H1 (cell line): Measurements from ENCODE around the gene SLC4A1. TPM values are rescaled to one million over a fixed set of nuclear protein-coding genes. Genes with fewer than 3 reads are reported as not detected.

Experiments used
- CHD7 ChIP-seq: fragments of 300-600 bp; sonication (generic); IDR thresholded peaks from 2 replicates; pipeline ENCODE4 v1.7.1; 2012; ENCODE audit warnings: low read length, moderate library complexity, mild to moderate bottlenecking, inconsistent platforms; ENCODE audit not compliant: insufficient replicate concordance
- CTBP2 ChIP-seq: IDR thresholded peaks from 2 replicates; pipeline ENCODE4 v1.7.0; 2011; ENCODE audit warnings: borderline replicate concordance, mild to moderate bottlenecking, moderate library complexity, mixed read lengths, low read length; ENCODE audit not compliant: insufficient read depth, insufficient read length
- E2F6 ChIP-seq: IDR thresholded peaks from 2 replicates; pipeline ENCODE4 v1.6.1; 2012; ENCODE audit warnings: inconsistent platforms
- HDAC2 ChIP-seq, 2 experiments: fragments of 300-600 bp in 1 of 2; sonication (generic) in 1 of 2; IDR thresholded peaks; 2 replicates each; pipeline ENCODE4 v1.6.1; 2011 to 2012; ENCODE audit warnings: low read depth in 2 of 2, low read length in 2 of 2, mild to moderate bottlenecking in 2 of 2, moderate library complexity in 2 of 2, borderline replicate concordance in 1 of 2, inconsistent platforms in 1 of 2
- KDM1A ChIP-seq: fragments of 200-600, 300-600 bp; sonication (generic); IDR thresholded peaks from 2 replicates; pipeline ENCODE4 v1.7.1; 2016; ENCODE audit warnings: mild to moderate bottlenecking, low read length, borderline replicate concordance
- SIRT6 ChIP-seq: IDR thresholded peaks from one replicate; pipeline ENCODE4 v1.7.1; 2012; ENCODE audit warnings: low read length, inconsistent platforms
- YY1 ChIP-seq: IDR thresholded peaks from 2 replicates; pipeline ENCODE4 v1.6.1; 2011; ENCODE audit warnings: low read depth, mild to moderate bottlenecking, low read length
- polyA plus RNA-seq, 7 experiments: library from polyadenylated mRNA; depleted of rRNA in 3 of 7; stranded (reverse) in 5 of 7; unstranded in 2 of 7; fragments of >200 nt in 5 of 7; fragments of 200-250 nt in 2 of 7; gene quantifications; 1 replicate in 5 of 7; 2 replicates in 1 of 7; 4 replicates in 1 of 7; pipeline versions ENCODE4 v1.2.1 to v1.2.3, GENCODE V29; 2011 to 2013; ENCODE audit warnings: missing spikeins in 2 of 7, mixed read lengths in 2 of 7
- total RNA-seq: library from RNA; stranded (reverse); fragmentation: NEBNext Ultra II Directional; extraction: Animal tissue kit (Norgen Biotek cat#: 25700); gene quantifications from 2 replicates; pipeline ENCODE4 v1.2.1, GENCODE V29; 2021

The SLC4A1 gene
- total and polyA plus RNA-seq, 2 of the 8 experiments (the other 6 are each of a cell fraction or from before 2014, with no cell fraction given), result 0.08 TPM; not detected in 1

GRCh38 chr17:44210342-44211192, 57.4 kb downstream of the SLC4A1 start (continued):
- peak; percentile 69 to 77; a peak in 2 of 4 replicates for TF ChIP-seq HDAC2 (IDR thresholded peaks at IDR 0.05; ENCODE audit: borderline replicate concordance in 1 of 2, low read depth in 2 of 2, low read length in 2 of 2)
- TF ChIP-seq KDM1A, result no peak
- TF ChIP-seq E2F6, result peak; percentile 97
- peak; percentile 38; the same call in 1 of the 2 replicates for TF ChIP-seq YY1
- peak; percentile 66 for TF ChIP-seq CTBP2
- no peak for TF ChIP-seq CHD7
- no peak for TF ChIP-seq SIRT6
